GM19239 (cell line): Measurements from ENCODE around the gene RABGGTB.
"Not testable (repeated sequence)": the region's sequence is repeated elsewhere in the genome, so short reads cannot be mapped to it uniquely, and the experiment has no call there.

Experiments used
- DNase-seq: peaks from one replicate; pipeline ENCODE4 v3.0.0; 2011; ENCODE audit warnings: low spot score; ENCODE audit not compliant: insufficient read length
- FAIRE-seq: peaks from 2 replicates; lab custom pipeline; 2011; peaks lifted over from hg19 to GRCh38; lab: Jason Lieb, UNC

RABGGTB gene

DNA sequence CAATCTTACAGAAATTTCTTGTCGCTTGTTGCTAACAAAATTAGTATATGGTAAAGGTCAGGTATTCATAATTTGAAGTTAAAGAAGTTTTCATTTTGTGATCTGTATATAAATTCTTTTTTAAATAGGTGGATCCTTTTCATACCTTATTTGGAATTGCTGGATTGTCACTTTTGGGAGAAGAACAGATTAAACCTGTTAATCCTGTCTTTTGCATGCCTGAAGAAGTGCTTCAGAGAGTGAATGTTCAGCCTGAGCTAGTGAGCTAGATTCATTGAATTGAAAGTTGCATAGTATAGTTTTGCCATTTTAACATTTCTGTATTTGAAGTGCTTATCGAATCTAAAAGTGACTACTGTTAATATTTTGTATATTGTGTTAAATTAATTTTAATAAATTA lies 8.3 kb downstream of the RABGGTB start:
- DNase-seq (no peak), FAIRE-seq (no peak)

- DNase-seq: no peak
- no peak for FAIRE-seq
Measured at GRCh38 chr1:75795703-75796193, 9.7 kb downstream of the RABGGTB start.

GRCh38 chr1:75796376-75797272 lies 10.6 kb downstream of the RABGGTB start, which contains the start of gene MSH4:
TSS of gene MSH4 (plus strand) at chr1:75796882. CDS start at chr1:75796986, 104 bp downstream.
- DNase-seq (no peak), FAIRE-seq (peak; percentile 11)

DNA sequence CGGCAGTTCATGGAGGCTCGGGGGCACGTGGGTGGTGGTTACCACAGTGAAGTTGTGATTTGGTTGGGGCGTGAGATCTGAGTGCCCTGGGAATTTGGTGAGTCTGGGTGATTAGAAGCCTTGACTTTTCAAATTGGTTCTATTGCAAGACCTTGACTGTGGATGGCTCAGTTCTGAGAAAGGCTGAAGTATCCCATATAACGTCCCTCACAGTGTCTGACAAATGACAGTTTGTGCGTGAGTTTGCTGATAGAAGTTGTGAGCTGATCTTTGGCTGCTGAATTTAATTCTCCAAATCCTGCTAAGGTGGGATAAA lies 11.2 kb downstream of the RABGGTB start:
- no peak for FAIRE-seq
- DNase-seq: no peak

- no peak for FAIRE-seq
- no peak for DNase-seq
Measured at GRCh38 chr1:75797606-75798216, 11.7 kb downstream of the RABGGTB start.

DNA sequence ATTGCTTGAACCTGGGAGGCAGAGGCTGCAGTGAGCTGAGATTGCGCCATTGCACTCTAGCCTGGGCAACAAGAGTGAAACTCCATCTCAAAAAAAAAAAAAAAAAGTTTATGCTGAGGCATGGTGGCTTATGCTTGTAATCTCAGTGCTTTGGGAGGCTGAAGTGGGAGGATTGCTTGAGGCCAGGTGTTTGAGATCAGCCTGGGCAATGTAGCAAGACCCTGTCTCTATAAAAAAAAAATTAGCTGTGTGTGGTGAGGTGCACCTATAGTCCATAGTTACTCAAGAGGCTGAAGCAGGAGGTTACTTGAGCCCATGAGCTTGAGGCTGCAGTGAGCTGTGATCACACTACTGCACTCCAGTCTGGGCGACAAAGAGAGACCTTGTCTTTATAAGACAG lies 15.4 kb downstream of the RABGGTB start:
- DNase-seq, FAIRE-seq: not testable (repeated sequence)

DNA sequence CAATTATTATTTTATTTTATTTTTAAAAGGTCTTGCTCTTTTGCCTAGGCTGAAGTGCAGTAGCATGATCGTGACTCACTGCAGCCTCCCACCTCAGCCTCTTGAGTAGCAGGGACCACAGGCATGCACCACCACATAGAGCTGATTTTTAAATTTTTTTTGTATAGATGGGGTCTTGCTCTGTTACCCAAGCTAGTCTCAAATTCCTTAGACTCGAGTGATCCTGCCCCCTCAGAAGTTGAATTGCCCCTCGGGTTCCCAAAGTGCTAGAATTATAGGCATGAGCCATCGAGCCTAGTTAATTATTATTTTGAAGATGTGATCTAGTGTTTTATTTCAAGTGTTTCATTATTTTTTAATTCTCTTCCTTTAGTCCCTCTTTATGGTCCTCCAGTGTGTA lies 22.9 kb downstream of the RABGGTB start:
- DNase-seq (no peak), FAIRE-seq (no peak)

- not testable (repeated sequence) for DNase-seq, FAIRE-seq
Measured at GRCh38 chr1:75810113-75810512, 24.1 kb downstream of the RABGGTB start.

GRCh38 chr1:75811211-75811981 lies 25.3 kb downstream of the RABGGTB start:
- FAIRE-seq: no peak
- DNase-seq: no peak

- DNase-seq (no peak), FAIRE-seq (no peak)
Measured at GRCh38 chr1:75812065-75812464, 26.0 kb downstream of the RABGGTB start.

DNA sequence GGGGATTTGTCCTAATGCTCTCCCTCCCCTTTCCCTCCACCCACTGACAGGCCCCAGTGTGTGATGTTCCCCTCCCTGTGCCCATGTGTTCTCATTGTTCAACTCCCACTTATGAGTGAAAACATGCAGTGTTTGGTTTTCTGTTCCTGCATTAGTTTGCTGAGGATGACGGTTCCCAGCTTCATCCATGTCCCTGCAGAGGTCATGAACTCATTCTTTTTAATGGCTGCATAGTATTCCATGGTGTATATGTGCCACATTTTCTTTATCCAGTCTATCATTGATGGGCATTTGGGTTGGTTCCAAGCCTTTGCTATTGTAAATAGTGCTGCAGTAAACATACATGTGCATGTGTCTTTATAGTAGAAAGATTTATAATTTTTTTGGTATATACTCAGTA lies 37.5 kb downstream of the RABGGTB start:
- DNase-seq, FAIRE-seq: not testable (repeated sequence)

- no peak for FAIRE-seq
Measured at GRCh38 chr1:75836528-75837100, 50.6 kb downstream of the RABGGTB start.

DNA sequence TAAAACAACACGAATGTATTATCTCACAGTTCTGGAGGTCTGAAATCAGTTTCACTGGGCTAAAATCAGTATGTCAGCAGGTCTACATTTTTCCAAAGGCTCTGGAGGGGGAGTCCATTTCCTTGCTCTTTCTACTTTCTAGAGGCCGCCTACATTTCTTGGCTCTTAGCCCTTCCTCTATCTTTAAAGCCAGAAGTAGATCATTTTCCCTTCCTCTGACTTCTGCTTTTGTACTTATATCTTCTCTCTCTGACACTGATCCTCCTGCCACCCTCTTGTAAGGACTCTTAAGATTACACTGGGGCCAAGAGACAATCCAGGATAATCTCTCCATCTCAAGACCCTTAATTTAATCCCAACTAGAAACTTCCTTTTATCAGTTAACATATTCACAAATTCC lies 52.0 kb downstream of the RABGGTB start:
- DNase-seq (no peak), FAIRE-seq (no peak)

More at GRCh38 chr1:75836528-75837100, 50.6 kb downstream of the RABGGTB start:
- DNase-seq: no peak

DNA sequence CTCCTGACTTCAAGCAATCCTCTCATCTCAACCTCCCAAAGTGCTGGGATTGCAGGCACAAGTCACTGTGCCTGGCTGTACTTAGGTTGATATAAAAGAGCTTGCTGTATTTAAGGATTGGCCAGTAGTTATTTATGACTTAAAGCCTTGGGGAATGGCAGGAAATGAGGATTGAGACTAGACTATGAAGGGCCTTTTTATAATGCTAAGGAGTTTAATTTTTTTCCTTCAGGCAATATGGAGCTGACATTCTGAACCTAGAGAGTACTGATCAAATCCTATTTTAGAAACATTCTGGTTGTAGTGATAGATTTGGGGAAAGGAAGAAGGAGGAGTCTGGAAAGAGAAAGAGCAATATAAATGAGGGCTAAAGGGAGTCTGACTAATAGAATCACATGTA lies 55.4 kb downstream of the RABGGTB start:
- FAIRE-seq (no peak), DNase-seq (no peak)
